ENCODE results near the gene NLRP3. TPM values are rescaled to one million over a fixed set of nuclear protein-coding genes. Genes with fewer than 3 reads are reported as not detected.
"Not testable (repeated sequence)": the region's sequence is repeated elsewhere in the genome, so short reads cannot be mapped to it uniquely, and the experiment has no call there.

The NLRP3 gene
- total and polyA plus RNA-seq, 9 of the 15 experiments (the other 6 are each of a cell fraction or from before 2014, with no cell fraction given) = not detected

DNA sequence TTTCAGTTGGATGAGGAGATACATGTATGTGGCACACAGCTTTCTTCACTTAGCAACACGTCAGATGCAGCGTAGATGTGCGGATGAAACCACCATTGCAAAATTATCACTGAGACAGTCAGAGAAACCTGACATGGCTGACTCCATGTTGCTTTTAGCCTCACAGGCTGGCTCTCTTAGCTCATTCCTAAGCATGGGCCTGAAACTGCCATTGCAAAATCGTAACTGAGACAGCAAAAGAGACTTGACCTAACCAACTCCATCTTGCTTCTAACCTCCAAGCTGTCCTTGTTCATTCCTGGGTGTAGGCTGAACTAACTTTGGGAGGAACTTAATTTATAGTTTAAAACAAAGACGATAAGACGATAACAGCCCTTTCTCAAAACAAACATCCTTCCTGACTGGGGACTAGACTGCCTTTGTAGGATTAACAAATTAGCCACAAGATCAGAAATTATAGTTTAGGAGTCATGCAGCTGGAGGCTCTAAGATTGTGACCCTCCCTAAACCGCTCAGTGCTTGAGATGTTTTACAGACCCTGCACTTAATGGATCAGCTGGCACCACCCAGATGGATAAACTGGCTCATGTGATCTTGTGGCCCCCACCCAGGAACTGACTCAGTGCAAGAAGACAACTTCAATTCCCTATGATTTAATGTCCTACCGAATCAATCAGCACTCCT lies 41.2 kb upstream of the NLRP3 start (continued):
- TF ChIP-seq NR2C2 (CRISPR knock-in tag; IDR thresholded peaks at IDR 0.05) = not testable (repeated sequence)
- TF ChIP-seq NR2C2 (tag; IDR thresholded peaks at IDR 0.05) = 0 out of 2 replicates have a peak, but pooled peaks have one; percentile 42
- TF ChIP-seq ZNF445 (CRISPR knock-in tag; IDR thresholded peaks at IDR 0.05; ENCODE audit: low read depth) = peak; percentile 93
- TF ChIP-seq CXXC5 (CRISPR knock-in tag; IDR thresholded peaks at IDR 0.05) = peak; percentile 42
- TF ChIP-seq ZNF165 (CRISPR knock-in tag; IDR thresholded peaks at IDR 0.05; ENCODE audit: borderline replicate concordance) = peak; percentile 97
- TF ChIP-seq PTRF (tag; IDR thresholded peaks at IDR 0.05) = peak; percentile 88
- TF ChIP-seq, protein P1, sequence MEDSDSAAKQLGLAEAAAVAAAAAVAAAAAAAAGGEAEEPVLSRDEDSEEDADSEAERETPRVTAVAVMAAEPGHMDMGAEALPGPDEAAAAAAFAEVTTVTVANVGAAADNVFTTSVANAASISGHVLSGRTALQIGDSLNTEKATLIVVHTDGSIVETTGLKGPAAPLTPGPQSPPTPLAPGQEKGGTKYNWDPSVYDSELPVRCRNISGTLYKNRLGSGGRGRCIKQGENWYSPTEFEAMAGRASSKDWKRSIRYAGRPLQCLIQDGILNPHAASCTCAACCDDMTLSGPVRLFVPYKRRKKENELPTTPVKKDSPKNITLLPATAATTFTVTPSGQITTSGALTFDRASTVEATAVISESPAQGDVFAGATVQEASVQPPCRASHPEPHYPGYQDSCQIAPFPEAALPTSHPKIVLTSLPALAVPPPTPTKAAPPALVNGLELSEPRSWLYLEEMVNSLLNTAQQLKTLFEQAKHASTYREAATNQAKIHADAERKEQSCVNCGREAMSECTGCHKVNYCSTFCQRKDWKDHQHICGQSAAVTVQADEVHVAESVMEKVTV (CRISPR knock-in tag; IDR thresholded peaks at IDR 0.05) = peak; percentile 69; the same call in 1 of the 2 replicates
- TF ChIP-seq, protein P2, sequence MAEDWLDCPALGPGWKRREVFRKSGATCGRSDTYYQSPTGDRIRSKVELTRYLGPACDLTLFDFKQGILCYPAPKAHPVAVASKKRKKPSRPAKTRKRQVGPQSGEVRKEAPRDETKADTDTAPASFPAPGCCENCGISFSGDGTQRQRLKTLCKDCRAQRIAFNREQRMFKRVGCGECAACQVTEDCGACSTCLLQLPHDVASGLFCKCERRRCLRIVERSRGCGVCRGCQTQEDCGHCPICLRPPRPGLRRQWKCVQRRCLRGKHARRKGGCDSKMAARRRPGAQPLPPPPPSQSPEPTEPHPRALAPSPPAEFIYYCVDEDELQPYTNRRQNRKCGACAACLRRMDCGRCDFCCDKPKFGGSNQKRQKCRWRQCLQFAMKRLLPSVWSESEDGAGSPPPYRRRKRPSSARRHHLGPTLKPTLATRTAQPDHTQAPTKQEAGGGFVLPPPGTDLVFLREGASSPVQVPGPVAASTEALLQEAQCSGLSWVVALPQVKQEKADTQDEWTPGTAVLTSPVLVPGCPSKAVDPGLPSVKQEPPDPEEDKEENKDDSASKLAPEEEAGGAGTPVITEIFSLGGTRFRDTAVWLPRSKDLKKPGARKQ (CRISPR knock-in tag; IDR thresholded peaks at IDR 0.05) = peak; percentile 85
- TF ChIP-seq ARID3B (CRISPR knock-in tag; IDR thresholded peaks at IDR 0.05; ENCODE audit: borderline replicate concordance) = peak; percentile 93
- TF ChIP-seq ZNF133 (CRISPR knock-in tag; IDR thresholded peaks at IDR 0.05) = peak; percentile 93; the same call in 1 of the 2 replicates
- TF ChIP-seq ZNF324 (CRISPR knock-in tag; IDR thresholded peaks at IDR 0.05) = peak; percentile 68; the same call in 1 of the 2 replicates
- peak in 1 of 2 experiments; percentile 48; a peak in 1 of 4 replicates for TF ChIP-seq FOXA3 (CRISPR knock-in tag; conservative IDR thresholded peaks at IDR 0.05 in 1 of 2, IDR thresholded peaks at IDR 0.05 in 1 of 2)
- peak; percentile 65; the same call in 1 of the 2 replicates for TF ChIP-seq KLF10 (CRISPR knock-in tag; IDR thresholded peaks at IDR 0.05)
- TF ChIP-seq ZNF239 (CRISPR knock-in tag; IDR thresholded peaks at IDR 0.05) = peak; percentile 93
- peak; percentile 99 for TF ChIP-seq ZNF395 (CRISPR knock-in tag; IDR thresholded peaks at IDR 0.05)
- TF ChIP-seq FOXO4 (CRISPR knock-in tag; IDR thresholded peaks at IDR 0.05) = peak; percentile 67; the same call in 1 of the 2 replicates
- peak; percentile 40 for TF ChIP-seq FOSL1 (tag; conservative IDR thresholded peaks at IDR 0.05)
- peak; percentile 81; the same call in 1 of the 2 replicates for TF ChIP-seq ZNF586 (CRISPR knock-in tag; conservative IDR thresholded peaks at IDR 0.05)

Data from K562 (cell line).